ENCODE data around the gene DDAH2. TPM values are rescaled to one million over a fixed set of nuclear protein-coding genes. Genes with fewer than 3 reads are reported as not detected.

The DDAH2 gene
- total RNA-seq, 4 donors from 2014 or later: 99.9 to 117 (median 114) TPM

DNA sequence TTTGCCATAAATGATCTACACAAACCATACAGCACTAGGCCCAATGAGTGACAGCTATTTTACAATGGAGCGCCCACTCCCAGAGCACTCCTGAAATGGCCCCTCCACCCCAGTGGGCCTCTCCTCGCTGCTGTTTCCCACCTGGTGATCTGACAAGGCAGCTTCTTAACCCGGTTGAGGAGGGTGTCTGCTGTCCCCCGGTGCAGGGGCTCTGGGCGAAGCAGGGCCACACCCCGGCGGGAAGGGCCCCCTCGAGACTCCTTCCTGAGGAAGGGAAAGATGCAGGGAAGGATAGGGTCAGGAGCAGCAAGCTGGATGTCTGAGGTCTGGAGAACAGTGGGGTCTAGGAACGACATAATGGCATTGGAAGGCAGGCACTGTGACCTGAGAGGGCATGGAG lies 36.2 kb downstream of the DDAH2 start:
- H3K36me3 ChIP-seq: peaks cover 61 to 66% of the 10 kb centered on the region in 2 donors

DNA sequence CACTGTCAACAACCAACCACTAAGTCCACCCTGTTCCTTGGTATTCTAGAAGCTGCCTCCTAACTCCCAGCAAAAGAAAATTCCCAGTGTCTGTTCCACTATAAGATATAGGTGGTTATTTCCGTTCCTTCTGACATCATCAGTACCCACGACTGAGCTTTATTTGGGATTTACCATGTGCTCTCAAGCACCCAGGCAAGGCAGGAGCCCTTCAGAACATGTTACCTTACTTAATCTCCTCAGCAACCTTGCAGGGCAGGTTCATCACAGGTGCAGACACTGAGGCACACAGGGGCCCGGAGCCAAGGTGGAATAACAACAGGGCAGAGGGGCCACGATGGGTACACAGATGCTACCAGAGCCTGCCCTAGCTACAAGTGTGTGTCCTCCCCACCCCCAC lies 36.7 kb downstream of the DDAH2 start:
- intact Hi-C loops (cut with DNase I): no loop called here
- TF ChIP-seq, protein P1, sequence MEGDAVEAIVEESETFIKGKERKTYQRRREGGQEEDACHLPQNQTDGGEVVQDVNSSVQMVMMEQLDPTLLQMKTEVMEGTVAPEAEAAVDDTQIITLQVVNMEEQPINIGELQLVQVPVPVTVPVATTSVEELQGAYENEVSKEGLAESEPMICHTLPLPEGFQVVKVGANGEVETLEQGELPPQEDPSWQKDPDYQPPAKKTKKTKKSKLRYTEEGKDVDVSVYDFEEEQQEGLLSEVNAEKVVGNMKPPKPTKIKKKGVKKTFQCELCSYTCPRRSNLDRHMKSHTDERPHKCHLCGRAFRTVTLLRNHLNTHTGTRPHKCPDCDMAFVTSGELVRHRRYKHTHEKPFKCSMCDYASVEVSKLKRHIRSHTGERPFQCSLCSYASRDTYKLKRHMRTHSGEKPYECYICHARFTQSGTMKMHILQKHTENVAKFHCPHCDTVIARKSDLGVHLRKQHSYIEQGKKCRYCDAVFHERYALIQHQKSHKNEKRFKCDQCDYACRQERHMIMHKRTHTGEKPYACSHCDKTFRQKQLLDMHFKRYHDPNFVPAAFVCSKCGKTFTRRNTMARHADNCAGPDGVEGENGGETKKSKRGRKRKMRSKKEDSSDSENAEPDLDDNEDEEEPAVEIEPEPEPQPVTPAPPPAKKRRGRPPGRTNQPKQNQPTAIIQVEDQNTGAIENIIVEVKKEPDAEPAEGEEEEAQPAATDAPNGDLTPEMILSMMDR (IDR thresholded peaks at IDR 0.05): no peak
- TF ChIP-seq POLR2A (IDR thresholded peaks at IDR 0.05): no peak
- Histone ChIP-seq H3K27ac (no peak overlapping the region), H3K4me3 (replicated peaks in 1 of 3) (no peak overlapping the region), H3K9me3 (no peaks in the 10 kb centered on the region), H3K36me3 (peaks cover 66 to 71% of the 10 kb centered on the region in 2 donors), H3K27me3 (no peaks in the 10 kb centered on the region), H3K4me1 (no peaks in the 10 kb centered on the region)
- 88 to 98% methylated on average over 4 of the region's 4 CpGs for WGBS, 2 donors
- DNase-seq: no peak

More for the DNA sequence above, 36.2 kb downstream of the DDAH2 start:
- H3K4me3 ChIP-seq (replicated peaks in 1 of 3): no peak overlapping the region
- no peaks in the 10 kb centered on the region for H3K9me3 ChIP-seq
- H3K27me3 ChIP-seq: no peaks in the 10 kb centered on the region
- no peaks in the 10 kb centered on the region for H3K4me1 ChIP-seq
- no peak for DNase-seq
- intact Hi-C loops (cut with DNase I): no loop called here
- WGBS, 2 donors: 89 to 96% methylated on average over 9 of the region's 9 CpGs
- no peak overlapping the region for H3K27ac ChIP-seq
- TF ChIP-seq, protein P1 (IDR thresholded peaks at IDR 0.05): no peak
- no peak for TF ChIP-seq POLR2A (IDR thresholded peaks at IDR 0.05)

DNA sequence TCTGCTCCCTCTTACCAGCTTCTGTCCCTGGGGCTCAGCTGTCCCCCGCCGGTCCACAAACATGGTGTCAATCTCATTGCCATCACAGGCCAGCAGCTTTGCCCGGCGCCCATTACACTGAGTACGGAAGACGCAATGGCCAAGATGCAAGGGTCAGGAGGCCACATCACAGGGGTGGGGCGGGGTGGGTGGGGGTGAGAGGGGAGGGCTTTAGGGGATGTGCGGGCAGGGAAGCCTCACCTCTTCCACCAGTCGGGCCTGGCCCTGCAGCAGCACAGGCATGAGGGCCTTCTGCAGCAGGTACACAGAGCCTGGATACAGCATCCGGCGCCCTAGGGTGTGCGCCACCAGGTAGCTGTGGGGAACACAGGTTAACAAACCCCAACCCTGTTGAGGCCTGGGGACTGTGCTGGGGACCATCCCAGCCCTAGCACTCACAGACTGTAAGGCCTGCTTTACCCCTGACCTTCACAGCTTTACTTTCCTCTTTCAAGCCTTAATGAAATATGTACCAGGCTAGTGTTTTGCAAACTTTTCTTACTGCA lies 37.5 kb downstream of the DDAH2 start:
- Histone ChIP-seq H3K36me3 (peaks cover 73 to 77% of the 10 kb centered on the region in 2 donors), H3K27ac (no peak overlapping the region), H3K9me3 (no peaks in the 10 kb centered on the region), H3K27me3 (no peaks in the 10 kb centered on the region), H3K4me3 (replicated peaks in 1 of 3) (no peak overlapping the region), H3K4me1 (no peaks in the 10 kb centered on the region)
- 96 to 97% methylated on average over 11 to 12 of the region's 12 CpGs for WGBS, 2 donors
- intact Hi-C loops (cut with DNase I): no loop called here
- DNase-seq: no peak
- TF ChIP-seq POLR2A (IDR thresholded peaks at IDR 0.05): no peak
- TF ChIP-seq, protein P1 (IDR thresholded peaks at IDR 0.05): no peak

DNA sequence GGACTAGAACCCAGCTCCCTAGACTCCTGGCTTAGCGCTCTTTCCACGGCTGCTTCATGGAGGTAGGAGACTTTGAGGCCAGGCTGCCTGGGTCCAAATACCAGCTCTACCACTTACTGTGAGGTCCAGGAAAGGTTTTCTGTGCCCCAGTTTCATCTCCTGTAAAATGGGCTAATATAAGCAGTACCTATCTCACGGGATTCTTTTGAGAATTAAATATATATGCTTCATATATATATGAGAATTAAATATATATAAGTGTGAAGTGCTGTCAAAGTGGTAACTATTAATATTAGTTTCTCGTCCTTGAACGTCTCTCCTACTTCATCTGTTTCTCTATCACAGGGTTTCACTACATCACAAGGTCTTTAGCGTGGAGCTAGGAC lies 38.0 kb downstream of the DDAH2 start:
- Histone ChIP-seq H3K9me3 (no peaks in the 10 kb centered on the region), H3K4me1 (no peaks in the 10 kb centered on the region), H3K27ac (no peak overlapping the region), H3K4me3 (replicated peaks in 1 of 3) (no peak overlapping the region), H3K27me3 (no peaks in the 10 kb centered on the region), H3K36me3 (peaks cover 75 to 76% of the 10 kb centered on the region in 2 donors)
- intact Hi-C loops (cut with DNase I): no loop called here
- DNase-seq: no peak
- TF ChIP-seq, protein P1 (IDR thresholded peaks at IDR 0.05): no peak
- no peak for TF ChIP-seq POLR2A (IDR thresholded peaks at IDR 0.05)
- WGBS, 2 donors: 94 to 95% methylated on average over 6 of the region's 6 CpGs

DNA sequence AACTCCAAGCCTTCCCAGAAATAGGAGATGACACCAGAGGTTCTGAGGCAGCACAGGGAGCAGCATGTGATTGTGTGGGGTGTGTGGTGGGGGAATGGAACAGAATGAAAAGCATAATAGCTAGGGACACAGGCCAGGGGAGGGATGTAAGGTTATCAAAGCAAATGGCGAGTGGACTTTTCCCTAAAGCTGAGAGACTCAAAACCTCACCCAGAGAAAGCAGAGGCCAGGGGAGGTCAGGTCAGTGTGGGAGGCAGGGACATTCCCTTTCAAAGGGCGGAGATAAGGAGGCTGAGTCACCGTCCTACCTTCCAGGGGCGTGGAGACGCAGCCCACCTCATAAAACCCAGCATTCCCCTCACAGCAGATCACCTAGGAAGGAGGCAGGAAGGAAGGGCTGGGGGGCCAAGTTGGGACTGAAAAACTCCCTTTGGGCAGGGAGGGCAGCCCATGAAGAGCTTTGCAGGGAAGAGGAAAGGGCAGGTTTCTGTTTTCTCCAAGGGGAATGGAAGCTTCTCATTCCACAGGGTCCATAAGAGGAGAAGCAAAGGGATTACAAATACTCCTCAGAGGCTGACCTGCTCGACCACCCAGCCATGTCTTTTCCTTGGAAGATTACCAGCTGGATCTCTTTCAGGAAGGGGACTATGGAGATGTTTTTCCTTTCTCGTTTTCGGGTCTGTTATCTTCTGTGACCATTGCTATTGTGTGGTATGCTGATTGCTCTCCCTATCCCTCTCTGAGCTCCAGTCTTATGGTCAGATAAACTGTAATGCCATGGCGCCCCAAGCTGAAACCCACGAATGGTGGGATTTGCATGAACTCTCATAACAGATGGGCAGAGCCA lies 38.6 kb downstream of the DDAH2 start:
- H3K4me1 ChIP-seq: no peaks in the 10 kb centered on the region
- H3K9me3 ChIP-seq: no peaks in the 10 kb centered on the region
- H3K27ac ChIP-seq: no peak overlapping the region
- TF ChIP-seq POLR2A (IDR thresholded peaks at IDR 0.05): no peak
- TF ChIP-seq, protein P1 (IDR thresholded peaks at IDR 0.05): no peak
- intact Hi-C loops (cut with DNase I): no loop called here
- H3K36me3 ChIP-seq: peaks cover 68 to 71% of the 10 kb centered on the region in 2 donors
- no peak overlapping the region for H3K4me3 ChIP-seq (replicated peaks in 1 of 3)
- no peaks in the 10 kb centered on the region for H3K27me3 ChIP-seq
- 73% methylated on average over 10 of the region's 10 CpGs for WGBS, 2 donors
- no peak for DNase-seq
